Lung microvascular endothelial cell (primary cell): ENCODE results near the gene ELAC2. TPM values are rescaled to one million over a fixed set of nuclear protein-coding genes. Genes with fewer than 3 reads are reported as not detected.

ENCODE experiments used
- DNase-seq, 2 donors: peaks; one replicate each; pipeline versions ENCODE4 v3.0.0 to v3.0.0-alpha.2; 2010; ENCODE audit warnings: low read depth in 2 of 2
- total RNA-seq: library from RNA; depleted of rRNA; stranded (reverse); fragments of >200 nt; gene quantifications from 2 replicates; pipeline ENCODE4 v1.2.1, GENCODE V29; 2014

ELAC2 gene
- total RNA-seq, result 63.1 and 68.4 TPM in 2 replicates

- DNase-seq, result peak; percentile 99
These were observed at the start of gene ELAC2 for GRCh38 chr17:13017655-13018459. Gene ELAC2, minus strand, starts transcription at chr17:13018027. Its CDS starts 80 bp downstream, at chr17:13017947.

- no peak for DNase-seq
These were observed 47.2 kb upstream of the ELAC2 start for GRCh38 chr17:13065032-13065431.

- DNase-seq, result no peak
These were observed 37.3 kb upstream of the ELAC2 start for GRCh38 chr17:13055131-13055530.

- DNase-seq, result no peak
These were observed 36.8 kb upstream of the ELAC2 start for GRCh38 chr17:13054666-13055065.

- no peak for DNase-seq
These were observed 34.1 kb upstream of the ELAC2 start for GRCh38 chr17:13051915-13052314.

- no peak for DNase-seq
These were observed 29.3 kb upstream of the ELAC2 start for GRCh38 chr17:13047011-13047606.

- DNase-seq, result no peak
These were observed 28.5 kb upstream of the ELAC2 start for GRCh38 chr17:13046361-13046760.

- no peak for DNase-seq
These were observed 26.8 kb upstream of the ELAC2 start for GRCh38 chr17:13044572-13045065.

GRCh38 chr17:13038931-13039665 is 21.3 kb upstream of the ELAC2 start:
- DNase-seq, result no peak

- DNase-seq, result peak in 1 of 2 donors; percentile 8
These were observed 18.9 kb upstream of the ELAC2 start for GRCh38 chr17:13036751-13037150.

GRCh38 chr17:13035420-13035819 is 17.6 kb upstream of the ELAC2 start:
- no peak for DNase-seq

GRCh38 chr17:13031718-13032350 is 14.0 kb upstream of the ELAC2 start:
- peak; percentile 53 to 57 for DNase-seq

- DNase-seq, result peak; percentile 51 to 56
These were observed 12.9 kb upstream of the ELAC2 start for GRCh38 chr17:13030459-13031300.

- DNase-seq, result no peak
These were observed 12.2 kb upstream of the ELAC2 start for GRCh38 chr17:13030056-13030455.

- DNase-seq, result no peak
These were observed 11.5 kb upstream of the ELAC2 start for GRCh38 chr17:13029340-13029739.

GRCh38 chr17:13027246-13027645 is 9.4 kb upstream of the ELAC2 start:
- no peak for DNase-seq

GRCh38 chr17:13025687-13026086 is 7.9 kb upstream of the ELAC2 start:
- no peak for DNase-seq

GRCh38 chr17:13025258-13025627 is 7.4 kb upstream of the ELAC2 start:
- no peak for DNase-seq

GRCh38 chr17:13024526-13025257 is 6.9 kb upstream of the ELAC2 start:
- DNase-seq, result peak; percentile 56 to 63

- DNase-seq, result peak in 1 of 2 donors; percentile 27
These were observed 6.2 kb upstream of the ELAC2 start for GRCh38 chr17:13024016-13024415.
